A204.1 (cell line): ENCODE results near the gene CYB5A.

Experiments used
- FAIRE-seq: peaks from 2 replicates; lab custom pipeline; 2012; peaks lifted over from hg19 to GRCh38; lab: Jason Lieb, UNC

The CYB5A gene

DNA sequence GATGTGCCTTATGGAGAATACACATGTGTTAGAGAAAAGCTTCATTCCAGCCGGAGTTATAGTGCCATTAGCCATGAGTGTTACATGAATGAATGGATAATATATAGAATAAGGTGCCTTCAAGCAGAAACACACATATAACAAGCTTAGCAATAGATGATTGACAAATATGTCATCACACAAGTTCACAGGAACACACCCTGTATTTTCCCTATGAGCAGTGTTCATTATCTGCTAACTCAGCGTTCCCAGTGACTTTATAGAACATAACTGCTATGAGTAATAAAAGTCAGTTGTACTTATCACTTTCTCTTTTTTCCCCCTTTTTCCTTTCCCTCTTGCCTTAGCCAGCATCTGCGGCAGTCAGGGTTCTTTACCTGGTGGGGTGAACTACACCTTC, 78.3 kb downstream of the CYB5A start:
- no peak for FAIRE-seq

DNA sequence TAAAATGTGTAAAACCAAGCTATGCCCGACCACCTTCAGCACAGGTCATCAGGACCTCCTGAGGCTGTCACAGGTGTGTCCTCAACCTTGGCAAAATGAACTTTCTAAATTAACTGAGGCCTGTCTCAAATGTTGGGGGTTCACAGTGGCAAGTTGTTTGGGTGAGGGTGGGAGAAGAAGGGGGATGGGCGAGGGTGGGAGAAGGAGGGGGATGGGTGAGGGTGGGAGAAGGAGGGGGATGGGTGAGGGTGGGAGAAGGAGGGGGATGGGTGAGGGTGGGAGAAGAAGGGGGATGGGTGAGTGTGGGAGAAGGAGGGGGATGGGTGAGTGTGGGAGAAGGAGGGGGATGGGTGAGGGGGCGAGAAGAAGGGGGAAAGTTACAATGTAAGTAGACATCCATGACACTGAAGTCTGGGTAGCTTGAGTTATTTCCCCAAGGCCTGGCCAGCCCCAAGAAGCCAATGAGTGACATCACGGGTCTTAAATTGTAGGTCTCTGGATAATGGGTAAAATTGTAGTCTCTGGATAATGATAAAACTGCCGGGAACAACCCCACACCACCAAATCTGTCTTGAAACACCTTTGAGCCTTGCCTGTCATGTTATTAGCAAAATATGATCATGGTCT, 87.1 kb downstream of the CYB5A start:
- no peak for FAIRE-seq

DNA sequence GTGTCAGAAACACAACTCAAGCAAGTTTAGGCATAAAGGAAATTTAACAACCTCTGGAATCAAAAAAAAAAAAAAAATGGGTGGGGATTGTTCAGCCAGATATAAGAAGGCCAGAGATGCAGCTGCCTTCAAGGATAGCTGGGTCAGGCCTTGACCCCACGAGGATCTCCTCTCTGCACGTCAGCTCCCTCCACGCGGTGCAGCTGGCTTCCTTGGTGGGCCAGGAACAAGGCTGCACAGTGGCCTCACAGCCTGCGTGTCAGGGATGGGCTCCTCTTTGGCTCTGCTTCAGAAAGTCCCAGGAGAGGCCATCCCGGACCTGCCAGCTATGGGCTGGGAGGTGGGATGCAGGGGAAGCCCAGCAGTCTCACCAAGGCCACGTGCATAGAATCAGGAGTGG, 88.0 kb downstream of the CYB5A start:
- FAIRE-seq: no peak
